Skin epidermis (tissue), 12 donors: ENCODE results near the gene TMPRSS5.

Experiments used
- H3K27ac ChIP-seq, 21 experiments: fragments of 200-600 bp; sonication (generic) in 11 of 21; one replicate each; pipeline ENCODE4 v1.5.0; 2020; ENCODE audit warnings: mild to moderate bottlenecking in 3 of 21, inconsistent platforms in 2 of 21, moderate library complexity in 2 of 21
- H3K4me3 ChIP-seq, 7 experiments: fragments of 200-600 bp; sonication (generic) in 2 of 7; one replicate each; pipeline ENCODE4 v1.5.0; 2020; ENCODE audit warnings: inconsistent platforms in 2 of 7, mild to moderate bottlenecking in 2 of 7, moderate library complexity in 1 of 7

The TMPRSS5 gene

DNA sequence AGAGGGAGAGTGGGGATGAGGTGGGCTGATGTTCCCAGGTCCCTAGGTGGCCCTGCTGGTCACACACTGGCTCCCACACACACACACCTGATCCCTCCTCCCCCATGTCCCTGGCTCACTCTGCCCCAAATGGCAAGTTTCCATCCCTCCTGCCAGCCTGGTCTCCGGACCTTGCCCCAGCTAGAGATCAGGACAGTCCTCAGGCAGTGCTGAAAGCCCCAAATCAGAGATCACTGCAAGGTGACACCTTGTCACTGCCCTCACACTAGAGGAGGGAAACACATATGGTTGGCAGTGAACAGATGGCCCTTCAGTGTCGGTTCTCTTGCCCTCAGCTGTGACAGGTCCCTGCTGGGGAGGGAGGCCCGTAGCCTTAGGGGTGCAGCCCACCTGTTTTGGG lies 7.6 kb downstream of the TMPRSS5 start:
- Histone ChIP-seq H3K27ac (no peak overlapping the region), H3K4me3 (no peak overlapping the region)

DNA sequence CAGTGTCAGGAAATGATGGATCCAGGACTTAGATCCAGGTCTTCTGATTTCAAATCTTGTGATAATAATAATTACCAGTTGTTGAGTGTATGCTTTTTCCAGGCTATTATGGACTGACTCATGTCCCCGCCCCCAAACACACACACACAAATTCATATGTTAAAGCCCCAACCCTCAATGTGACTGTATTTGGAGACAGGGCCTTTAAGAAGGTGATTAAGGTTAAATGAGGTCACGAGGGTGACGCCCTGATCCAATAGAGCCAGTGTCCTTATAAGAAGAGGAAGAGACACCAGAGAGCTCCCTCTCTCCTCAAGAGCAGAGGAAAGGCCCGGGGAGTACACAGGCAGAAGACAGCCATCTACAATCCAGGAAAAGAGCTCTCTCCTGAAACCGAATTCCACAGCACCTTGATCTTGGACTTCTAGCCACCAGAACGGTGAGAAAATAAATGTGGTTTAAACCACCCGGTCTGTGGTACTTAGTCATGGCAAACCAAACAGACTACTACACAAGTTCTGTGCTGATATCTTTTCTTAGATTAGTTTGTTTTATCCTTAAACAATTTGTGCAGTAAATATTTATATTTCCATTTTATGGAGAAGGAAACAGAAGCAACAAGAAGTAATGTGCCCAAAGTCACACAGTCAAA lies 8.2 kb downstream of the TMPRSS5 start:
- no peak overlapping the region for H3K27ac ChIP-seq
- no peak overlapping the region for H3K4me3 ChIP-seq

DNA sequence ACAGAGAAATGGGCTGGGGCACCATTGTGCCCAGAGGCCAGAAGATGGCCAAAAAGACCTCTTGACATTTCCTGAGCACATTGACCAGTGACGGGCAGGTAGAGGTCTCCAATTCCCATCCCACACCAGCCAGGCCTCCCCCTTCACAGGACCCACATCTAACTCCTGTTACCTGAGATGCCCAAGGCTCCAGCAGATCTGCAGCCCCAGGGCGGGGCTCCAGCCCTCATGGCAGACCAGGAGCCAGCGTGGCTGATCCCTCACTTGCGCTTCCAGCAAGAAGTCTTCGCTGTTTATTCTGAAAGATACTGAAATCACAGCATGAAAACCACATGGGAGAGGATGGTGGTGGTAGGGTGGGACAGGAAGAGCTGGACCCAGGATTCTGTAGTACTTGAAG lies 9.0 kb downstream of the TMPRSS5 start:
- no peak overlapping the region for H3K4me3 ChIP-seq
- H3K27ac ChIP-seq, result no peak overlapping the region

DNA sequence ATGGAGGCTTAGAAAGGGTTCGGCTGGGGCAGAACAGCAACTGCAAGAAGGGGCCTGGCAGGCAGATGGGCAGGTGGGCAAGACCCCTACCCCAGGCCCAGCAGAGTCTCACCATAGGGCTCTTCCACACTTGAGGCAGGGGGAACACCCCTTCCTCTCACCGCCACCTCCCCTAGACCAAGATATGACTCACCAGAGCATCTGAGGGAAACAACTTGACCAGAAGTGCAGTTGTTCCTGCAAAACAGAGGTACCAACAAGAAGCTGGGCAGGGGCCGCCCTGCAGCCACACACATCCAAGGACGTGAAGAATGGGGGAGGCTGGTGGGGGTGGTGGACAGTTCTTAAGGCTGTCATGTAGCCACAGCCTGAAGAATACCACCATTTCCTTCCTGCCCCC lies 10.9 kb downstream of the TMPRSS5 start:
- Histone ChIP-seq H3K4me3 (no peak overlapping the region), H3K27ac (no peak overlapping the region)

DNA sequence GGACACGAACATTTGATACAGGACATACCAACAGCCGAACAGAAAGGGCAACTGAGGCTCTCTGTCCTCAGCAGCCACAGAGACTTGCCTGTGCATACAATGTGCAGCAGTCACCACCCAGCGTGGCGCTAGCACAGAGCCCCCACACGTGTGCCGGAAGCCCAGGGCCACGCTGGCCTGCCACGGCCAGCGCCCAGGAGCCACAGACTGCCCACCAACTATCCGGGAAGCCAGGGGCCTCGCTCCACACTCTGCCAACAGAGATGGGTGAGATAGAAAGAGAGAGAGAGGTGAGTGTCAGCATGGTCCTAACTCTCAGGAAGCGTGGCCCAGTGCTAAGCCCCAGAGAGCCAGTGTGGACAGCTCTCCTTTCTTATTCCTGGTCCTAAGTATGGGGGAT lies 11.7 kb downstream of the TMPRSS5 start:
- no peak overlapping the region for H3K4me3 ChIP-seq
- H3K27ac ChIP-seq, result no peak overlapping the region

DNA sequence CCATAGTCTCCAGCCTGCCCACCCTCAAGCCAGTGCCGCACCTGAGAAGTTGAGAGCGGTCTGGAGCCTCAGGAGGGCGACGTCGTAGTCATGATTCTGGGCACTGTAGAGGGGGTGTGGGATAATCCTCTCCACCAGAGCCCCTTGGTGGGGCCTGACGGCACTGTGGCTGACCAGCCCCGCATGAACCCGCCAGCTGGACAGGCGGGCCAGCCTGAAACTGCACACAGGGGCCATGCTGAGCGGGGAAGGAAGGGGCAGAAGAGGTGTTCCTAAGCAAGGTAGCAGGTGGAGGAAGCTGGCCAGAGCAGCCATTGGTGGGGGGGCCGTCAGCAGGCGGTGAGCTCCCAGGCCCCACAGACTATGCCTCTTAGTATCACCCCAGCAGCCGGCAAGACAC lies 13.1 kb downstream of the TMPRSS5 start:
- H3K27ac ChIP-seq, result no peak overlapping the region

DNA sequence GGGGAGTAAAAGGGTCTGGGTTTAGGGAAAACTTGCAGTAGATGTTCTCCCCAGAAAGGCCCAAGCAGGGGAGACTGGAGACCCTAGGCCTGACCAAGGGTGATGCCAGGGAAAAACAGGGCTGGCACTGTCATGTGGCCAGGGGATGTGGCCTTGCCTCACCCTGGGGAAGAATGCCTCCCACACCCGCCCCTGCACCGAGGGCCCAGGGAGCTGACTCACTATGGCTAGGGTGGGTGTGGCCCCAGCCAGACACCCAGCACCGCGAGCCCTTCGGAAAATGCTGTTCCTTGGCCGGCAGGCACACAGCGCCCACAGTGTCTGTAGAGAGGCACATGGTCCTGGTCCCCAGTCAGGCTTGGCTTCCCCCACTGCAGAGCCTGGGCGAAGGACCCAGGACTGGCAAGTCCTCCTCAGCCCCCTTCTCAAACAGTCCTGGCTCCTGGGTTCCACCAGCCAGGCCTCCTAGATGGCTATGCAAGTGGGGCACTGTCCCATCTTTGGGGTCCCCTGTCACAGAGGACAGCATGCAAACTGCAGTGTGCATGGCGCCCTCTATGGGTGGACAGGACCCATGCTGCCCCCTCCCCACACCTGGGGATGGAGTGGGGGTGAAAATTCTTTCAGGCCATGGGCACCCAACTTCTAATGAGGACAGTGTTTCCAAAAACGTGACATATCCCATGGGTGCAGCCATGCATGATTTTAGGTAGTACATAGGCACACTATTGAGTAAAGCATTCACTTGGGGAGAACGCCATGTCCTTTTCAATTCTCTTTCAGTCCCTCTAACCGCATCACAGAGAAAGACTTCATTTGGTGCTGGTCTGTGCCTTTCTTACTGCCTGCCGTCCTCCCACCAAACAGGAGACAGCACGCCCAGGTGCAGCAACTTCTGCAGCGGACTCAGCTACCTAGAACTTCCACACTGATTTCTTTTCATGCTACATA lies 15.2 kb downstream of the TMPRSS5 start:
- H3K27ac ChIP-seq, result peak overlapping the region in 1 of 21 experiments; percentile 42
- no peak overlapping the region for H3K4me3 ChIP-seq

More for the DNA sequence above, 13.1 kb downstream of the TMPRSS5 start:
- H3K4me3 ChIP-seq, result no peak overlapping the region

DNA sequence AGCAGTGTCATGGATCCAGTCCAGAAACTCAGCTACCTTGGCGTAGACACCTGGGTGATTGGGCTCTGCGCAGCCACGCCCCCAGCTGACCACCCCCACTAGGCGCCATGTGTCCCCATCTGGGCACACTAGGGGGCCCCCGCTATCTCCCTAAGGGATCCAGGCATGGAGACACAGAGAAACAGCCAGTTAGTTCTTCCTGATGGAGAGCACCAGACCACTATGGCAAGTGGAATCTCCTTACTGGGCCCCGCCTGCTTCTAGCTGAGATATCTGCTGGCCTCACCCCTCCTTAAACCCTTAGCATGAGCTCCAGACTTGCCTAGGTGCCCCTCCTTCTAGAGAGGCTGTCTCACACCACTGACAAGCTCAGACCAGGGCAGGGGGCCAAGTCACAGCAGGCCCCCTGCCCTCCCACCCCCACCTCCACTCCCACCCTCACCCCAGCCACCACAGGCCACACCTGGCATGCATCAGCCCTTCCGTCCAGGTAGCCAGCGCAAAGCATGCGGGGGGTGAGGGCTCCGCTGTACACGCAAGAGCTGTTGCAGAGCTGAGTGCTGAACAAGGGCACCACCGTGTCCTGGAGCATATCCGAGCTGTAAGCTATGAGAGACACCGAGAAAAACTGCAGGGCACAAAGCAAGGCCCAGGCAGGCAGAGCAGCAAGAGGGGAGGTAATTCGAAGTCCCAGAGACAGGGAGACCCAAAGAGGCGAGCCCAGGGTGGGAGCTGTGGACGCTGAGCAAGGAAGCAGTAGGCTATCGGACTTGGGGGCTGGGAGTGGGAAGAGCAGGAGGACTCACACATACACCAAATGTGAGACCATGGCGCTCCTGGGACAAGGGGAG lies 16.1 kb downstream of the TMPRSS5 start:
- Histone ChIP-seq H3K27ac (peak overlapping the region in 2 of 21 experiments; percentile 30 to 42), H3K4me3 (no peak overlapping the region)

DNA sequence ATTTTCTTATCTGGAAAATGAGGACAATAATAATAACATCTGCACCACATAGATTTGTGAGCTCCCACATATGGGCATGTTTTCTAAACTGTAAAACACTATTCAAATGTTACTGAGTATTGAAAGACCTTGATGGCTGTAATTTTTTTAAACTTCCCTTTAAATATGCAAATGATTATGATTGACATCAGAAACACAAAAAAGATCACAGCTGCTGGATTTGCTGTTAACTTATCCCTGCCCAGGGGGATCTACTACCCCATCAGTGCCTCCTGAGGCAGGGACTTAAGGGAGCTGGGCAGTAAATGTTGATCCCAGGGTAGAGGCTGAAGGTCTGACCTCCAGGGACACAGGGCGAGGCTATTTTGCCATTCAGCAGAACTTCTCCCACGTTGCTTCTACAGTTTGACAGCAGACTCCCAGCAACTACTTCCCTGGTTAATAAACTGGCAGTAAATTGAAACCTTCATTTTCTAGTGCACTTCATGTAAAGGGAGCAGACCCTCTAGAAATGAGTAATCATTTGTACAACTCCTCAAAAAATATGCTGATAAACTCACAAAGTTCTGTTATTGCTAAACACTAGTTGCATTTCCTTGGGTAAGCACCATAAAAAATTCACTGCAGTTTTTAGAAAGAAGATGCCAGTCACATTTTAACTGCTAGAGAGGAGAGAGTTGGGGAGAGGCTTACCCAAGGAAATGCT lies 20.3 kb downstream of the TMPRSS5 start:
- no peak overlapping the region for H3K4me3 ChIP-seq
- no peak overlapping the region for H3K27ac ChIP-seq

DNA sequence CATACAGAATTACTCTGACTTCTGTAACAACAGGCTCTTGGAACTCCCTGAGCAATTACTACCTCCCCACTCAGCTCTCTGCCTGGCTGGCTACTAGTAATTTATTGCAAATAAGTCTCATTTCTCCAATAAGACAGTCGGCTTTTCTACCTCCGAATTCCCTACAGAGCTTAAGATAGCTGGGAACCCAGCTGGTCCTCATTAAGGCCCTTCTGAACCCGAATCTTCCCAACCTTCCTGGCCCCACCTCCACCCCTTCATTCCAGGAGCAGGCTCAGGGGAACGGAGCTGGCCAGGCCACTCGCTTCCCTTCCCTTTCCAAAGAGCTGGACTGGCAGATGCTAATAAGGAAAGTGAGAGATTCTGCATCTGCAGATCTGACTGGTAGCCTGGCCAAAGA lies 21.6 kb downstream of the TMPRSS5 start:
- Histone ChIP-seq H3K27ac (no peak overlapping the region), H3K4me3 (no peak overlapping the region)

DNA sequence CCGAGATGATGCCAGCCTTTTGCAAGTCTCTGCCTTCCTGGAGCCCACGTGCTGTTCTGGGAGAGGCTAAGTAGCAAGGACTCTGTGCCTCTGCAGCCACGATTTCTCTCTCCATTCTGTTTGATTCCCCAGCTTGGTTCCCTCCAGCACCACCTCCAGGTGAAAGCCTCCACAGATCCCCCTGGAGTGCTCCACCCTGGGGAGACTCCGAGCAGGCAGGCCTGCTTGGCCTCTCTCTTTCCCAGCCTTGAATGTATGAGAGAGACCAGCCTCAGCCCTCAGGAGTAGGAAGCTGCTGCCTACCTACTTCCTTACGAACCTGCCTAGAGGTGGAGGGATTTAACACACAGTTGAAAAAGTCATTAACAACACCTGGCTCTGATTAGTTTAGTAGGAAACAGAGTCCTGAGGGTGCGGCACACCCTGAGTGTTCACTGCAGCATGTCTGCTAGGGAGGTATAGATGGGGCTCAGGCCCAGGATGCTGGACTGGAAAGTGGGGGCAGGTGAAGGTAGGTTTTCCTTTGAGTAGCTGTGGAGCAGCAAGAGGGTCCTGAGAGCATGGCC lies 22.5 kb downstream of the TMPRSS5 start:
- no peak overlapping the region for H3K4me3 ChIP-seq
- H3K27ac ChIP-seq, result no peak overlapping the region

DNA sequence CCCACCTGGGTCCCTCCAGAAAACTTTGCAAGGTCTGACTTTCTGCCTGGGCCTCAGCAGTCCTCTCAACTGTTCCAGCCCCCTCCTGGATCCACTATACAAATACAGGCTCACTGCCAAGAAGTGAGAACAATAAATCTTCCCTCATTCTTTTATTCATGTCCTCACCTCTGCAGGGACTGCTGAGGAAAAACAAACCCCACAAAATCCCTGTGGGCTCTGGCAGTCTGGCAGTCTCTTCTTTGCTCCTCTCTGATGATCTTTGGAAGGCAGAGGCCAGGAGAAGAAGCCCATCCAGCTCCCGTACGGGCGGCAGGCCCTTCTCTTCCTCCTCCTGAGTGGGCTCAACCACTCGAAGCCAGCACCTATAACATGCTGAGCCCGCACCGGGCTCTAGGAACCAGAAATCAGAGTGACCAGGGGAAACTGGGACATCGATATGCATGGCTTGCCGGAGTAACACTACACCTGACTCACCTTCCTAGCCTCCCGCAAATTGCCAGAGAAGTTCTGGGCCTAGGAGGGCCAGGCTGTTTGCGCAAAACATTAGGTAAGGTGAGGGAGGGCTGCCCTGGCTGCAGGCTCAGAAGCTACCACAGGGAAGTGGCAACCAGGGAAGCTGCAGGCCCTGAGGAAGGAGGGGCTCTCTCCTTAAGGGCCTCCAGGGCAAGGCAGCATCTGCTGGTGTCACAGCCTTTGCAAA lies 24.2 kb downstream of the TMPRSS5 start:
- Histone ChIP-seq H3K27ac (no peak overlapping the region), H3K4me3 (no peak overlapping the region)

DNA sequence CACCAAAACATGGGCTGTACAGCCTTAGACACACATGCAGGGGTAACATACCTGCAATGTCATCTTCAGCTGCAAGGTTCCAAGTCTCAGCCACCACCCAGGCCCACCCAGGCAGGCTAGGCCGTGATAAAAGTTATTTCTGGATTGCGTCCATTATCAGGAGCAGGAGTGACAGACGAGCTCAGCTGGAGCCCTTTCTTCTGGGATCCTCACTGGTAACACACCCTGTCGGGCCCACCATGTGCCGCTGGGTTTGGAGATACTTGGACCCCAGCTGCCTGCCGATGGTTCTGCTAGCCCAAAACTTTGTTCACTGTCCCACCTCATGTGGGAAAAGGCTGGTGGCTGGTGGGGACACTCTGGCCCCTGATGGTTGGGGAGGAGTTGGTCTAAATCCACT lies 24.8 kb downstream of the TMPRSS5 start:
- H3K4me3 ChIP-seq, result no peak overlapping the region

DNA sequence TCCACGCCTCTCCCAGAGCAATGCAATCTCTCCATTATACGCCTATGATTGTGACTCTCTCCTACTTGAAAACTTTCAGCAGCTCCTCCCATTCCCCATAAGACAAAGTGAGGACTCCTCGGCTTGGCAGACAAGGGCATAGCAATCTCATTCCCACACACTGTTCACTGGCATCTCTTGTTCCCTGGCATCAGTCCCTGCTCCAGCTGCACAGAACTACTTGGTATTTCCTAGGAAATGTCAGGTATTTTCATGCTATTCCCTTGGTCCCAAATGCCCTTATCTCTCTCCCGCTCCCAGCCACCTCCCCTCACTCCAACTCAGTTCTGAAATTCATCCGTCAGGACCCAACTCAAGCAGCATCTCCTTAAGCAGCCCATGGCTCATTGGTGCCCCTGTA lies 28.4 kb downstream of the TMPRSS5 start:
- no peak overlapping the region for H3K4me3 ChIP-seq
- no peak overlapping the region for H3K27ac ChIP-seq

More for the DNA sequence above, 24.8 kb downstream of the TMPRSS5 start:
- no peak overlapping the region for H3K27ac ChIP-seq

DNA sequence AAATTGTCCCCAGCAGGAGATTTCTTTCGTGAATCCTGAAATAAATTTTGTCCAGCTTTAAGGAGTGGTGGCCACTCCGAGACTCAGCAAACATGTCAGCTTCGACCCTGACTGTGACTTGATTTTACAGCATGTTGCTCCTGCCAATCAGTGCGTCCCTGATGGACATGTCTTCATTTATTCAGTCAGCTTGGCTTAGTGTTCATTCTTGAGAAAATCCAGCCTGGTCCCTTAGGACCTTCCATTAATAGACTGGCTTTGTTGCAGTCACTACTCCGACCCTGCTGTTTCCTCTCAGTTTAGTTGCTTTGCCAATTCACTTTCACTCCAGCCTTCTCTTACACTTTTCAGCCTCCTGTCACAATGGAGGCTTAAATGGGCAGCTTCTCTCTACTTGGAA lies 30.5 kb downstream of the TMPRSS5 start:
- no peak overlapping the region for H3K4me3 ChIP-seq
- H3K27ac ChIP-seq, result no peak overlapping the region

DNA sequence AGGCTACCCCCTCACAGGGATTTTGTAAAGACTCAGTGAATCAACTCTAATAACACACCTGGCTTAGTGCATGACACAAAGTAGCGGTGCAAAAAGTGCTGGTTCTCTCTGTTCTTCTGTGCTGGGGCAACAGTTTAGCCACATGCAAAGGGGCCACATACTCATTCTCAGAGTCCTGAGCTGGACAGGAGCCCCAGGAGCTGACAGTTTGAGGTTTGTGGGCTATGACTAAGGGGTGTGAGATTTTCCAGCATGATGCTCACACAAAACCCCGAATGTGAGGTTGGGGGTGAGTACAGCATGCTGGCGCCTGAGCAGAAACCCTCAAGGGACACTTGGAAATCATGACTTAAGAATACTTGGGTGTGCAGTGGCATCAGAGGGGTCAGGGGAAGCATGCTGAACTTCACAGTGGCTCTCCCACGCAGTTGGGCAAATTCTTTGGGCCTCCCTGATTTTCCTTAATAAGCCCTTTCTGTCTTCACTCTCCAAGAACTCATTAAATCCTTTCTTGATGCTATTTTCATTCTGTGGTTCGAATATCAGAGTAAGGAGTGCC lies 31.0 kb downstream of the TMPRSS5 start:
- Histone ChIP-seq H3K27ac (no peak overlapping the region), H3K4me3 (no peak overlapping the region)

DNA sequence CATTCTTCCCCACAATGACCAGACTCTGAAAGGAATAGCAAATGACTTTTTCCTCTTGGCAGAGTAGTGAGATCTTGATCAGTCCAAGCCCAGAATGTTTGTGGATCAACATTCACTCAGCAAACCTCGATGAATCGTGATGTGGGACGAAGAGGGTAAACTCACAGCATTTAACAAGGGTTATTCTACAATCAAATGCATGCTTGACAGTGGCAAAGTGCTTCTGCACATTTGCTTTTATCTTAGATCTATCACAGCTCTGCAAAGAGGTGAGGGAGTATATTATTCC lies 31.8 kb downstream of the TMPRSS5 start:
- H3K27ac ChIP-seq, result peak overlapping the region in 1 of 21 experiments; percentile 4

DNA sequence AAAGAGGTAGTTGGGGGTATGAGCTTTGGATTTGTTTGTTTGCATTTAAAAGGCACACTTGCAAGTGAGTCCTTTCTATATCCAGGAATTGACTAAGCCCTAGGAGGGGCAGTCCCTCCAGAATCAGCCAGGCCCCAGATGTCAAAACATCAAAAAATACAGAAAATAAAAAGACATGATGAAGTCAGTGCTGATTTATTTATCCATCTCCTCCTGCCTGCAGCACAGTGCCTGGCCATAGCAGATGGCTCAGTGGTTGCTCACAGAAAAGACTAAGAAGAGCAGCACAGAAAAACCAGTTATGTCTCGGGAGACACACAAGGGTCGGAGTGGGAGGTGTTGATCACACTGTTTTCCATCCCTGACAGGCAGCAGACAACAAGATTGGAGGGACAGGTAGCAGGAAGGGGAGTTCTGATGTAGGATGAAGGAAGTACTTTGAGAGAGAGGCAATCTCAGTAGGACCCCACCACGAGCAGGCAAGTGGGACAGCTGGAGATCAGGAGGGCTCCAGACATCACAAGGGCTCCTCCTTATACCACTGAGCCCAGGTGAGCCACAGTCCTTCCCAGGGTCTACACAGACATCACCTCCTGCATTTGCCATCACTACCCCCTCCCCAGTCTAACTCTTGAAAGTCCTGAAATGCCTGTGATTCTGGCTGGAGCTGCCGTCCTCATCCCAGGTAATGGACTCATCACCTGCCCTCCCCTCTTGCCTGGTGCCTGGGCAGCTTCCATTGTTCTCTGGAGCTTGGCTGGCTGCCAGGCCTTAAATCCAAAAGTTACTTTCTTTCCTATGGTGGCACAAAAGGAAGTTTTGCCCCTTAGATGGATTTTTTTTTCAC lies 32.3 kb downstream of the TMPRSS5 start:
- no peak overlapping the region for H3K27ac ChIP-seq

More for the DNA sequence above, 31.8 kb downstream of the TMPRSS5 start:
- no peak overlapping the region for H3K4me3 ChIP-seq

More for the DNA sequence above, 32.3 kb downstream of the TMPRSS5 start:
- no peak overlapping the region for H3K4me3 ChIP-seq
